Measurements from ENCODE around the gene TSSK1B.

DNA sequence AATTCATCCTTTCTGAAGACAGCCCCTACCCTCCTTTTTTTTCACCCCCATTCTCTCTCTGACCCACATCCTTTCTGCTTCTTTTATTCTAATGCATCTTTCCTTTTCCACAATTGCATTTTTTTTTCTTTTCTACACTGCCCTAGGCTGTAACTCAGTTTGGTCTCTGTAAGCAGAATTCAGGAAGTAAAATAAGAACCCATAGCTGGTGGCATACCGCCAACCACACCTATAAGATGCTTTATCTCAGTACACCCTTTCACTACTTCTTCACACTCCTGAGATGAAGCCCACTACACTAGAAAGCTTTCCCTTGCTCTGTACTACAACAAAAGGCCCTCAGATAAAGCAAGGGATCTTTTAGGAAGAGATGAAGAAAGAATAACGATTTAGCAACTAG lies 16.1 kb upstream of the TSSK1B start:
- TF ChIP-seq, protein P1, sequence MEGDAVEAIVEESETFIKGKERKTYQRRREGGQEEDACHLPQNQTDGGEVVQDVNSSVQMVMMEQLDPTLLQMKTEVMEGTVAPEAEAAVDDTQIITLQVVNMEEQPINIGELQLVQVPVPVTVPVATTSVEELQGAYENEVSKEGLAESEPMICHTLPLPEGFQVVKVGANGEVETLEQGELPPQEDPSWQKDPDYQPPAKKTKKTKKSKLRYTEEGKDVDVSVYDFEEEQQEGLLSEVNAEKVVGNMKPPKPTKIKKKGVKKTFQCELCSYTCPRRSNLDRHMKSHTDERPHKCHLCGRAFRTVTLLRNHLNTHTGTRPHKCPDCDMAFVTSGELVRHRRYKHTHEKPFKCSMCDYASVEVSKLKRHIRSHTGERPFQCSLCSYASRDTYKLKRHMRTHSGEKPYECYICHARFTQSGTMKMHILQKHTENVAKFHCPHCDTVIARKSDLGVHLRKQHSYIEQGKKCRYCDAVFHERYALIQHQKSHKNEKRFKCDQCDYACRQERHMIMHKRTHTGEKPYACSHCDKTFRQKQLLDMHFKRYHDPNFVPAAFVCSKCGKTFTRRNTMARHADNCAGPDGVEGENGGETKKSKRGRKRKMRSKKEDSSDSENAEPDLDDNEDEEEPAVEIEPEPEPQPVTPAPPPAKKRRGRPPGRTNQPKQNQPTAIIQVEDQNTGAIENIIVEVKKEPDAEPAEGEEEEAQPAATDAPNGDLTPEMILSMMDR (conservative IDR thresholded peaks at IDR 0.05 in 1 of 2, IDR thresholded peaks at IDR 0.05 in 1 of 2; ENCODE audit: low read depth in 1 of 2, low read length in 2 of 2): no peak
- no peak for TF ChIP-seq EZH2 (IDR thresholded peaks at IDR 0.05; ENCODE audit: low read length, missing control alignments)

Measured in fibroblast of lung (primary cell).